A172 (cell line): ENCODE results near the gene IHH. TPM values are rescaled to one million over a fixed set of nuclear protein-coding genes. Genes with fewer than 3 reads are reported as not detected.

ENCODE experiments used
- DNase-seq: peaks from one replicate; pipeline ENCODE4 v3.0.0-alpha.2; 2015; ENCODE audit warnings: low spot score
- total RNA-seq: library from RNA; depleted of rRNA; stranded (reverse); fragments of >200 nt; shearing (Covaris generic); gene quantifications from 2 replicates; pipeline ENCODE4 v1.2.3, GENCODE V29; 2014

IHH gene
- total RNA-seq, 1 experiment from 2014 or later, result 0.03 TPM

GRCh38 chr2:219041252-219041651, 19.5 kb downstream of the IHH start, which contains the start of gene CFAP65:
Gene CFAP65 (minus strand): TSS chr2:219041516. CDS start chr2:219039048, 2,468 bp downstream.
- DNase-seq, result peak; percentile 29

- DNase-seq, result no peak
Observed at GRCh38 chr2:219038600-219038999, 22.1 kb downstream of the IHH start.

GRCh38 chr2:219037783-219038499, 22.8 kb downstream of the IHH start:
- DNase-seq, result no peak

GRCh38 chr2:219035942-219036341, 24.8 kb downstream of the IHH start:
- DNase-seq, result no peak

GRCh38 chr2:219034823-219035222, 25.9 kb downstream of the IHH start:
- no peak for DNase-seq

- DNase-seq, result no peak
Observed at GRCh38 chr2:219032051-219032745, 28.5 kb downstream of the IHH start.

GRCh38 chr2:219031005-219031738, 29.5 kb downstream of the IHH start:
- DNase-seq, result no peak

GRCh38 chr2:219030177-219030940, 30.4 kb downstream of the IHH start:
- DNase-seq, result no peak

- DNase-seq, result peak; percentile 69
Observed at GRCh38 chr2:219029829-219030165, 30.9 kb downstream of the IHH start.

- DNase-seq, result no peak
Observed at GRCh38 chr2:219028996-219029828, 31.5 kb downstream of the IHH start.

- DNase-seq, result no peak
Observed at GRCh38 chr2:219028141-219028540, 32.6 kb downstream of the IHH start.

GRCh38 chr2:219027511-219028055, 33.1 kb downstream of the IHH start:
- no peak for DNase-seq

- DNase-seq, result no peak
Observed at GRCh38 chr2:219026946-219027345, 33.8 kb downstream of the IHH start.

- no peak for DNase-seq
Observed at GRCh38 chr2:219025637-219026585, 34.8 kb downstream of the IHH start.

- no peak for DNase-seq
Observed at GRCh38 chr2:219024059-219024458, 36.7 kb downstream of the IHH start.

GRCh38 chr2:219023045-219023605, 37.6 kb downstream of the IHH start:
- DNase-seq, result no peak

GRCh38 chr2:219022616-219023015, 38.1 kb downstream of the IHH start:
- DNase-seq, result no peak

- DNase-seq, result no peak
Observed at GRCh38 chr2:219022041-219022440, 38.7 kb downstream of the IHH start.

- no peak for DNase-seq
Observed at GRCh38 chr2:219021591-219021990, 39.1 kb downstream of the IHH start.
